OCI-LY3 (cell line): ENCODE results near the gene HBG2.
"Not testable (repeated sequence)": the region's sequence is repeated elsewhere in the genome, so short reads cannot be mapped to it uniquely, and the experiment has no call there.

Experiments
- CTCF ChIP-seq: fragments of 200-600, 300-600 bp; sonication (generic); IDR thresholded peaks from 2 replicates; pipeline ENCODE4 v1.5.1; 2014; ENCODE audit warnings: antibody characterized with exemption, low read length, low read depth
- EZH2phosphoT487 ChIP-seq: fragments of 200-600 bp; shearing (Covaris generic); IDR thresholded peaks from 2 replicates; pipeline ENCODE4 v1.6.1; 2018; ENCODE audit warnings: antibody characterized with exemption, mixed run types, low read depth

- TF ChIP-seq CTCF, EZH2phosphoT487: not testable (repeated sequence)
Measured at GRCh38 chr11:5294342-5294995, 39.9 kb upstream of the HBG2 start.
